Astrocyte (in vitro differentiated cells and primary cell): ENCODE results near the gene GPR42. TPM values are rescaled to one million over a fixed set of nuclear protein-coding genes. Genes with fewer than 3 reads are reported as not detected.

Experiments
- DNase-seq: peaks from one replicate; pipeline ENCODE4 v3.0.0-alpha.2; 2010; ENCODE audit warnings: low read depth
- FAIRE-seq: peaks from 2 replicates; lab custom pipeline; 2011; peaks lifted over from hg19 to GRCh38; lab: Jason Lieb, UNC
- H2AFZ ChIP-seq: 2 replicates; pipeline ENCODE4 v1.6.0; 2012; ENCODE audit warnings: low read depth, low read length, inconsistent platforms
- H3K27ac ChIP-seq: 2 replicates; pipeline ENCODE4 v1.5.1; 2011; ENCODE audit warnings: low read depth, low read length, inconsistent platforms
- H3K27me3 ChIP-seq: 2 replicates; pipeline ENCODE4 v1.6.0; 2011; ENCODE audit warnings: low read length, inconsistent platforms; ENCODE audit not compliant: insufficient read depth
- H3K36me3 ChIP-seq: 2 replicates; pipeline ENCODE4 v1.5.1; 2011; ENCODE audit warnings: low read length, inconsistent platforms; ENCODE audit not compliant: insufficient read depth
- H3K4me1 ChIP-seq: 2 replicates; pipeline ENCODE4 v1.5.1; 2011; ENCODE audit warnings: low read length, inconsistent platforms; ENCODE audit not compliant: insufficient read depth
- H3K4me2 ChIP-seq: 2 replicates; pipeline ENCODE4 v1.6.0; 2012; ENCODE audit warnings: low read length, inconsistent platforms
- H3K4me3 ChIP-seq: 2 replicates; pipeline ENCODE4 v1.5.1; 2011; ENCODE audit warnings: low read depth, mild to moderate bottlenecking, low read length, inconsistent platforms; ENCODE audit not compliant: insufficient read depth
- H3K79me2 ChIP-seq: 2 replicates; pipeline ENCODE4 v1.6.0; 2012; ENCODE audit warnings: mild to moderate bottlenecking, low read length, inconsistent platforms; ENCODE audit not compliant: insufficient read depth
- H3K9ac ChIP-seq: 2 replicates; pipeline ENCODE4 v1.6.0; 2012; ENCODE audit warnings: mild to moderate bottlenecking, low read length, inconsistent platforms
- H3K9me3 ChIP-seq: 2 replicates; pipeline ENCODE4 v1.5.1; 2012; ENCODE audit warnings: low read depth, mild to moderate bottlenecking, low read length, inconsistent platforms; ENCODE audit not compliant: insufficient read depth
- H4K20me1 ChIP-seq: 2 replicates; pipeline ENCODE4 v1.6.0; 2012; ENCODE audit warnings: low read length, inconsistent platforms; ENCODE audit not compliant: insufficient read depth
- H3K27ac Mint-ChIP-seq: one replicate; pipeline ENCODE4 v1.8.0; 2021; ENCODE audit warnings: mild to moderate bottlenecking, mixed read lengths; ENCODE audit not compliant: unreplicated experiment
- H3K27me3 Mint-ChIP-seq: one replicate; pipeline ENCODE4 v1.8.0; 2021; ENCODE audit warnings: low read depth, mixed read lengths; ENCODE audit not compliant: unreplicated experiment
- H3K36me3 Mint-ChIP-seq: one replicate; pipeline ENCODE4 v1.8.0; 2021; ENCODE audit warnings: low read depth, mixed read lengths; ENCODE audit not compliant: unreplicated experiment
- H3K4me1 Mint-ChIP-seq: one replicate; pipeline ENCODE4 v1.8.0; 2021; ENCODE audit warnings: low read depth, mixed read lengths; ENCODE audit not compliant: unreplicated experiment
- H3K4me3 Mint-ChIP-seq: one replicate; pipeline ENCODE4 v1.8.0; 2021; ENCODE audit warnings: mild to moderate bottlenecking, moderate library complexity, mixed read lengths; ENCODE audit not compliant: unreplicated experiment
- H3K9me3 Mint-ChIP-seq: one replicate; pipeline ENCODE4 v1.8.0; 2021; ENCODE audit warnings: mild to moderate bottlenecking, mixed read lengths; ENCODE audit not compliant: unreplicated experiment
- CTCF ChIP-seq: IDR thresholded peaks from 2 replicates; pipeline ENCODE4 v1.5.1; 2011; ENCODE audit warnings: low read depth, mild to moderate bottlenecking, inconsistent platforms, low read length, moderate library complexity; ENCODE audit not compliant: insufficient read depth
- EZH2 ChIP-seq: IDR thresholded peaks from 2 replicates; pipeline ENCODE4 v1.6.1; 2012; ENCODE audit warnings: mild to moderate bottlenecking, low read length, inconsistent platforms; ENCODE audit not compliant: insufficient read depth
- total RNA-seq: library from RNA; stranded (reverse); gene quantifications from 2 replicates; pipeline ENCODE4 v1.2.1, GENCODE V29; 2021

The GPR42 gene
- total RNA-seq, 1 donor from 2014 or later: not detected

- Histone ChIP-seq H3K79me2 (no peaks in the 10 kb centered on the region), H3K4me1 (no peaks in the 10 kb centered on the region), H3K9me3 (no peaks in the 10 kb centered on the region), H4K20me1 (no peaks in the 10 kb centered on the region), H3K4me2 (no peak overlapping the region), H2AFZ (no peak overlapping the region), H3K36me3 (no peaks in the 10 kb centered on the region), H3K9ac (no peak overlapping the region), H3K4me3 (no peak overlapping the region), H3K27ac (no peak overlapping the region), H3K27me3 (no peaks in the 10 kb centered on the region)
- no peaks in the 10 kb centered on the region for H3K36me3 Mint-ChIP-seq
- peaks cover 44% of the 10 kb centered on the region for H3K27me3 Mint-ChIP-seq
- H3K27ac Mint-ChIP-seq: no peak overlapping the region
- H3K4me1 Mint-ChIP-seq: no peaks in the 10 kb centered on the region
- H3K4me3 Mint-ChIP-seq: no peak overlapping the region
- TF ChIP-seq CTCF (no peak), EZH2 (no peak)
- FAIRE-seq (no peak), DNase-seq (no peak)
- no peaks in the 10 kb centered on the region for H3K9me3 Mint-ChIP-seq
These were observed 33.5 kb upstream of the GPR42 start for GRCh38 chr19:35337097-35337983.

- Histone ChIP-seq H3K4me1 (no peaks in the 10 kb centered on the region), H3K36me3 (no peaks in the 10 kb centered on the region), H3K79me2 (no peaks in the 10 kb centered on the region), H4K20me1 (no peaks in the 10 kb centered on the region), H3K27ac (no peak overlapping the region), H2AFZ (no peak overlapping the region), H3K9ac (no peak overlapping the region), H3K4me2 (no peak overlapping the region), H3K27me3 (no peaks in the 10 kb centered on the region), H3K4me3 (no peak overlapping the region), H3K9me3 (no peaks in the 10 kb centered on the region)
- Mint-ChIP-seq H3K27ac (no peak overlapping the region), H3K4me1 (no peaks in the 10 kb centered on the region), H3K4me3 (no peak overlapping the region), H3K9me3 (no peaks in the 10 kb centered on the region), H3K27me3 (peaks cover 43% of the 10 kb centered on the region), H3K36me3 (no peaks in the 10 kb centered on the region)
- FAIRE-seq (no peak), DNase-seq (no peak)
- TF ChIP-seq EZH2: no peak
- TF ChIP-seq CTCF: no peak
These were observed 32.9 kb upstream of the GPR42 start for GRCh38 chr19:35337984-35338296.

GRCh38 chr19:35340431-35340830, 30.4 kb upstream of the GPR42 start:
- no peak for DNase-seq
- Histone ChIP-seq H3K9ac (no peak overlapping the region), H3K79me2 (no peaks in the 10 kb centered on the region), H3K27ac (no peak overlapping the region), H3K4me2 (no peak overlapping the region), H4K20me1 (no peaks in the 10 kb centered on the region), H3K9me3 (no peaks in the 10 kb centered on the region), H3K36me3 (no peaks in the 10 kb centered on the region), H3K4me1 (no peaks in the 10 kb centered on the region), H2AFZ (no peak overlapping the region), H3K27me3 (no peaks in the 10 kb centered on the region), H3K4me3 (no peak overlapping the region)
- no peaks in the 10 kb centered on the region for H3K9me3 Mint-ChIP-seq
- no peak overlapping the region for H3K4me3 Mint-ChIP-seq
- no peak overlapping the region for H3K27ac Mint-ChIP-seq
- no peak for TF ChIP-seq CTCF
- no peak for TF ChIP-seq EZH2
- no peak for FAIRE-seq
- H3K36me3 Mint-ChIP-seq: no peaks in the 10 kb centered on the region
- H3K4me1 Mint-ChIP-seq: no peaks in the 10 kb centered on the region
- peaks cover 46% of the 10 kb centered on the region for H3K27me3 Mint-ChIP-seq
